GDM1 (cell line): ENCODE results near the gene BSDC1.

Experiments used
- DNase-seq: peaks from one replicate; lab custom pipeline; 2025; lab: John Stamatoyannopoulos, UW

The BSDC1 gene

GRCh38 chr1:32336591-32336932, 57.7 kb downstream of the BSDC1 start:
- DNase-seq: no peak

- peak; percentile 53 for DNase-seq
Measured at GRCh38 chr1:32335790-32336590, 58.3 kb downstream of the BSDC1 start, which contains the start of gene MARCKSL1. Gene MARCKSL1, minus strand, starts transcription at chr1:32336233. Its CDS starts 200 bp downstream, at chr1:32336033.

GRCh38 chr1:32335535-32335789, 58.8 kb downstream of the BSDC1 start:
- no peak for DNase-seq

GRCh38 chr1:32334864-32335534, 59.2 kb downstream of the BSDC1 start:
- peak; percentile 44 for DNase-seq

- no peak for DNase-seq
Measured at GRCh38 chr1:32334274-32334861, 59.9 kb downstream of the BSDC1 start.

- no peak for DNase-seq
Measured at GRCh38 chr1:32333251-32333963, 60.8 kb downstream of the BSDC1 start.

- no peak for DNase-seq
Measured at GRCh38 chr1:32332290-32333079, 61.8 kb downstream of the BSDC1 start.

GRCh38 chr1:32331549-32331948, 62.7 kb downstream of the BSDC1 start:
- DNase-seq: no peak

- no peak for DNase-seq
Measured at GRCh38 chr1:32330558-32331151, 63.6 kb downstream of the BSDC1 start.

GRCh38 chr1:32329931-32330466, 64.2 kb downstream of the BSDC1 start:
- DNase-seq: no peak

- DNase-seq: no peak
Measured at GRCh38 chr1:32327204-32327603, 67.0 kb downstream of the BSDC1 start.

GRCh38 chr1:32321712-32322291, 72.4 kb downstream of the BSDC1 start:
- DNase-seq: no peak

GRCh38 chr1:32318127-32318869, 75.9 kb downstream of the BSDC1 start:
- no peak for DNase-seq

GRCh38 chr1:32316903-32317277, 77.4 kb downstream of the BSDC1 start:
- DNase-seq: no peak
